ENCODE measurements around the gene NFATC1. TPM values are rescaled to one million over a fixed set of nuclear protein-coding genes. Genes with fewer than 3 reads are reported as not detected.

NFATC1 gene
- total RNA-seq, 1 donor from 2014 or later: 4.5 TPM

DNA sequence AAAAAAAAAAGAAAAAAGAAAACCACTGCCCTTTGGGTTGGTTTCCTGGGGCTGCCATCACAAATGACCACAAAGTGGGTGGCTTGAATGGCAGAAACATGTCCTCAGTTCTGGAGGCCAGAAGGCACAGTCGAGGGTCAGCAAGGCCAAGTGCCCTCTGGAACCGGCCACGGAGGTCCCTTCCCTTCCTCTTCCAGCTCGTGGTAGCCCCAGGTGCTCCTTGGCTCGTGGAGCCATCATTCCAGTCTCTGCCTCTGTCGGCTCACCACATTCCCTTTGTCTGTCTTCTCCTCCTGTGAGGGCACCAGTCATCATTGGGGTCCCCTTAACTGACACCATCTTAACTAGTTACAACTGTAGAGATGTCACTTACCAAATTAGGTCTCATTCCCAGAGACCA lies 8.5 kb upstream of the NFATC1 start:
- ATAC-seq: no peak

DNA sequence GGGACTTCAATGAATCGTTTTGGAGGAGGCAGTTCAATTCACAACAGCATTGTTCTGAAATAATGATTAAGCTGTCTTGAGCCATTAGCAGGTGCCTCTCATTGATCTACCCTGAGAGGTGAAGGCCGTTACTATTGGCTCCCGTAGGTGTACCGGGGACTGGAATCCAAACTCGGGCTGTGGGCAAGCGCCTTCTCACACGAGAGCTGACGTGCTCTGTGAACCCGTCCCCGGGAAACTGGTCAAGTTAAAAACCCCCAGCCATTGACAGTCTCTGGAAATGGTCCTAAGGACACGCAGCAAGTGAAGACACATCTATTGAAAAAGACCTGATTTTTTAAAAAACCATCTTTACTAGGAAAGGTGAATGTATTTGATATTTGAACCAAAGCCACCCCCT lies 8.1 kb upstream of the NFATC1 start:
- ATAC-seq: no peak
- DNase-seq (ENCODE audit: low spot score): peak; percentile 40

More for the DNA sequence above, 8.5 kb upstream of the NFATC1 start:
- no peak for DNase-seq (ENCODE audit: low spot score)

DNA sequence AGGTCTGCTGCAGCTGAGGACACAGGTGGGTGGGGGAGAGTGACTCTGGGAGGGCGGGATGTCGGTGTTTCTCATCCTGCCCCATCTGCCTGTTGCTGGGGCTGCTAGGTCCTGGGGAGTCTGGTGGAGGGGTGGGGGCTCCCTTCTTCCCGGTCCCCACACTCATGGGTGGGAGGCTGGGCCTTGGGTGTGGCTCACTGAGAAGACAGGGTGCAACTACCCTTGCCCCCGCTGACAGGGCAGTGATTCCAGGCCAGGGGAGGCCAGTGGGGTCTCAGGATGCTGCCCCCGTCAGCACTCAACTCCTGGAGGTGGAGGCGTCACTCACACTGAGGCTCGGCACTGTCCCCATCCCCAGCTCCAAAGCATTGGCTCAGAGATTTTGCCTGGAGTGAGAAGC lies 7.7 kb upstream of the NFATC1 start:
- ATAC-seq (no peak), DNase-seq (ENCODE audit: low spot score) (no peak)

DNA sequence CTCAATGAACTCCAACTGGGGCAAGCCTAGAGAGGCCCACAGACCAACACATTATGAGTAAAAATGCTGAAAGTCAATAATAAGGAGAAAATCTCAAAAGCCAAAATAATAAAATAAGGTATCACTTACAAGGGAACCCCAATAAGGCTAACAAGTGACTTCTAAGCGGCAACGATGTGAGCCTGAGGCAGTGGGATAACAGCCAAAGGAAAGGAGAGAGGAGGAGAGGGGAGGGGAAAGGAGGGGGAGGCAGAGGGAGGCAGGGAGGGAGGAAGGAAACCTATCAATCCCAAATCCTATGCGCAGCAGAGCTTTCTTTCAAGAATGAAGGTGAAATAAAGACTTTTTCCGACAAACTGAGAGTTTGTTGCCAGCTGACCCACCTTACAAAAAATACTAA lies 6.0 kb upstream of the NFATC1 start:
- ATAC-seq (no peak), DNase-seq (ENCODE audit: low spot score) (no peak)

GRCh38 chr18:79392226-79392625 lies 3.5 kb upstream of the NFATC1 start:
- DNase-seq (ENCODE audit: low spot score) (no peak), ATAC-seq (no peak)

DNA sequence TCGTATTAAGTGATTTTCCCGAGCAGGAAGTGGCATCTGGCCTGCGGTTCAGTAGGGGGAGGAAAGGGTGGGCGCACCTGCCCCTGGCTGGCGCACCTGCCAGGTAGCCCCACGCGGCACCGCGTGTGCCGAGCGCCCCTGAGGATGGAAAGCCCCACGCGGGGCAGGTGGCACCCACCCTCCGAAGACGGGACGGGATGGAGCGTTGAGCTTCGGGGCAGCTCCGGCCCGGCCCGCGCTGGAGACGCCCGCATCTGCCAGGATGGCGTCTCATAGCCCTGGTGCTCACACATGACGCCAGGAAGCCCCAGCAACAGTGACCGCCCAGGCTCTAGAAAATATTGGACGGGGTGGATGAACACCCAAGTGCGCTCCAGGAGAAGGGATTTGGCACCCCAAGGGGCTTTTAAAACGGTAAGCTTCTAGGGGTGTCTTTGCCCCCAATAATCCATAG lies 2.5 kb upstream of the NFATC1 start:
- DNase-seq (ENCODE audit: low spot score) (no peak), ATAC-seq (no peak)

DNA sequence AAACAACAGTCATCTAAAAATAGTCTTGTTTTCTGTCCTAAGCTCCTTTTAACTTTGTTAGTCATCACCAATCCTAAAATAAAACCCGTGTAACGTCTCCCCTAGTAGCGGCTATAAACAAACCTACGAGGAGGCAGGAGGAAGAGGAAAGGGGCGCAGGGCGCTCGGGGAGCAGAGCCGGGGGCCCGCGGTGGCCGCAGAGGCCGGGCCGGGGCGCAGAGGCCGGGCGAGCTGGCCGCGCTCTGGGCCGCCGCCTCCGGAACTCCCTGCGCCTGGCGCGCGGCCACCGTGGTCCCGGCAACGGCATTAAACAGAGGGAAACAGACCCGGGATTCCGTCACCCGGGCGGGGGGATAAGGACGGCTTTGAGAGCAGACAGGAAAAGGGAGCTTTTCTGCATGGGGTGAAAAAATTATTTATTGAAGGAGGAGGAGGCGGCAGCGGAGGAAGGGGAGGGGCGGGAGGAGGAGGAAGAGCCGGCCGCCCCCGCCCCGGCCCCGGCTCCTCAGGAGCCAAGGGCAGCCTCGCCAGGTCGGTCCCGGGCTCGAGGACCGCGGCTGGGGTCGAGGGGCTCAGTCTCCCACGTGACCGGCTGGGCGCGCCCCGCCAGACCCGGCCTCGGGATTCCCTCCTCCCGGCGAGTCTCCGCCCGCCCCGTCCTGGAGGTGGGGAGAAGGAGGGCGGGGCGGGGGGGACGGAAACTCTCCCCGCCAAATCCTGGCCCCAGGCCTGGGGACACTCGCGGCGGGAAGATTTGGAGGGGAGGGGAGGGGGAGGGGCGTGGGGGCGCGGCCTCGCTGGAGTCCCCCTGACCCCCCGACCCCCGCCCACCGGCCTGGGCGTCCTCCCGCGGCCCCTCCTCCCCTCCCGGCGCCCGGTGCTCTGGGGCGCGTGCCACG lies 1.8 kb upstream of the NFATC1 start:
- ATAC-seq (peak; percentile 73), DNase-seq (ENCODE audit: low spot score) (peak; percentile 79)

DNA sequence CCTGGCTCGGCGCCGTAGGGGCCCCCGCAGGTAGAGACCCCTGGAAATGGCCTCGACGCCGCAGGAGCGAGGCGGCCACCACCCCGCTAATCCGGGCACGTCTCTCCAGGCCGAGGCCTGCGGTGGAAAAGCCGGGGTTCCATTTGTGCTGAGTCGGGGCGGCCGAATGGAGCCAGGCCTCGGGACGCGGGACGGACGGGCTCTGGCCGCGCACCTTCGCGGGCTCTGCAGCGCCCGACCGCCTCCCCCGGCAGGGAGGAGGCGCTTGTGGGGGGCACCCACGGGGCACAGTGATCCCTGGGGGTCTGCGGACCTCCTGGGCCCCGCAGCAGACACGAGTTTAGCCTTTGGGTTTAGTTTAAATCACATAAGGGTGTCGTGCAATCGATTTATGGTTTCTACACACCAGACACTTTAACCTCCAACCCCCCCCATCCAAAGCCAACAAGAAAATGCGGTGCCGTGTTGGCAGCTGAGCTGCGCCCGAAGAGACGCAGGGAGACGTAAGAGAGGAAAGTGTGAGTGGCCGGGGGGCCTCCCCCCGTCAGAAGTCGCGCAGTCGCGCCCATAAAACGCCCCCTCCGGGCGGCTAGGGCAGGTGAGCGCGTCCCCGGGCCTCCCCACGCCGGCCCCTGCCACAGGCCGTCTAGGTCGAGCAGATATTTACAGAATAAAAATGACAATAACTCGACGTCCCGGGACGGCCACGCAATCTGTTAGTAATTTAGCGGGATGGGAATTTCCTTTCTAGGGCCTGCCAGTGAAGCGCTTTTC lies 1.0 kb upstream of the NFATC1 start:
- ATAC-seq (peak; percentile 49), DNase-seq (ENCODE audit: low spot score) (no peak)

DNA sequence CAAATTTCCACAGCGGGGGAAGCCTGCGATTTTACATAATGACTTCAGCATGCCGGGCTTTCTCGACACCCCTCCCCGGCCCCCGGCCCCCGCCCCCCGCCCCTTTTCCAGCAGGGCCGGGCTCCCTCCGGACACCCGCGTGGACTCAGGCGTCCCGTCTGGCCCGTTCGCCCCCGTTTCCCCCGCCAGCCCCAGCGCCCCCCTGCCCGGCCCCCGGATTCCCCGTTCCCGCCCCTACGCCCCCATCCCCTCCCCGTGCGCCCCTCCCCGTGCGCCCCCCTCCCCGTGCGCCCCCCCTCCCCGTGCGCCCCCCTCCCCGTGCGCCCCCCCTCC lies 456 bp upstream of the NFATC1 start:
- no peak for DNase-seq (ENCODE audit: low spot score)
- no peak for ATAC-seq

GRCh38 chr18:79396431-79397246 lies 909 bp downstream of the NFATC1 start:
- DNase-seq (ENCODE audit: low spot score): no peak

DNA sequence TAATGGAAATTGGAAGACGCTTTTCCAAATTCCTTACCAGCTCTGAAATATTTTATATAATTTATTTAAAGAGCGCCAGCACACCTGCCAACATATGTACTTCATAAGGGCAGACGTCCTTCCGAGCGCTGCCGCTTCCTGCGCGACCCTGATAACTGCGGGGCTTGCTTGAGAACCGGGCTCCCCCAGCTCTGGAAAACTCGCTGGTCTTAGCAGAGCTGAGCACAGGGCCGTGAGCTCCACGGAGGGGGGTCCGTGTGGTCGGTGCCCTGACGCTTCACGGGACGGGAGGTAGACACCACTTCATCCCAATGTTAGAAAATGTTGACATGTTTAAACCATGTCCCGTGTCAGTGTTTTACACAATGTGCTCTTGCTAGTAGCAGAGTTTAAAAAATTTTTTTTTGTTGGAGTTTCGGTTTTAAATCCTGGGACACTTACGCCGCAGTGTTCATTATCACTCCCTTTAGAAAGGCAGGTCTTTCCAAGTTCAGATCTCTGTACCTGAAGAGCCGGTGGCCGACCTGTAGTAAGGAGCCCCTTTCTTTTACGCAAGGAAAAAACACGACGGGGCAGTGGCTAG lies 1.6 kb downstream of the NFATC1 start:
- DNase-seq (ENCODE audit: low spot score) (no peak), ATAC-seq (no peak)

More at GRCh38 chr18:79396431-79397246, 909 bp downstream of the NFATC1 start:
- ATAC-seq: peak; percentile 24

- ATAC-seq (no peak), DNase-seq (ENCODE audit: low spot score) (no peak)
These were observed 2.4 kb downstream of the NFATC1 start for GRCh38 chr18:79397830-79398761.

- DNase-seq (ENCODE audit: low spot score) (no peak), ATAC-seq (peak; percentile 5)
These were observed 3.7 kb downstream of the NFATC1 start for GRCh38 chr18:79399275-79400081.

DNA sequence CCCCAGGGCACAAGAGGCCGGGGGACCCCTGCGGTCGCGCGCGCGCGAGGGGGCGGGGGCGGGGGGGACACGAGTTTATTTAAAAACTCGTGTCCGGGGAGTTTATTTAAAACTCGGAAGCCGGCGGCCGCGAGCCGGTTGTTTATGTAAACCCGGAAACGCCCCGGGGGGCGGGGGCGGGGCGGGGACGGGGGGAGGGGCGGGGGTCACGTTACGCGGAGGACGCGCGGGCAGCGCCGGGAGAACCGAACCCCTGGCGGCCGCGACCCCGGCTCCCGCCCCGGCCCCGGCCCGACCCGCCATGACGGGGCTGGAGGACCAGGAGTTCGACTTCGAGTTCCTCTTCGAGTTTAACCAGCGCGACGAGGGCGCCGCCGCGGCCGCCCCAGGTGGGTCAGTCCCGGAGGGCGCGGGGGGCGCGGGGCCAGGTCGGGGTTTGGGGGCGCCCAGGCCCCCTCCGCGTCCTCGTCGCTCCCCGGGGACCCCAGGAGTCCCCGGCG lies 4.4 kb downstream of the NFATC1 start:
- DNase-seq (ENCODE audit: low spot score): no peak
- peak; percentile 65 for ATAC-seq

DNA sequence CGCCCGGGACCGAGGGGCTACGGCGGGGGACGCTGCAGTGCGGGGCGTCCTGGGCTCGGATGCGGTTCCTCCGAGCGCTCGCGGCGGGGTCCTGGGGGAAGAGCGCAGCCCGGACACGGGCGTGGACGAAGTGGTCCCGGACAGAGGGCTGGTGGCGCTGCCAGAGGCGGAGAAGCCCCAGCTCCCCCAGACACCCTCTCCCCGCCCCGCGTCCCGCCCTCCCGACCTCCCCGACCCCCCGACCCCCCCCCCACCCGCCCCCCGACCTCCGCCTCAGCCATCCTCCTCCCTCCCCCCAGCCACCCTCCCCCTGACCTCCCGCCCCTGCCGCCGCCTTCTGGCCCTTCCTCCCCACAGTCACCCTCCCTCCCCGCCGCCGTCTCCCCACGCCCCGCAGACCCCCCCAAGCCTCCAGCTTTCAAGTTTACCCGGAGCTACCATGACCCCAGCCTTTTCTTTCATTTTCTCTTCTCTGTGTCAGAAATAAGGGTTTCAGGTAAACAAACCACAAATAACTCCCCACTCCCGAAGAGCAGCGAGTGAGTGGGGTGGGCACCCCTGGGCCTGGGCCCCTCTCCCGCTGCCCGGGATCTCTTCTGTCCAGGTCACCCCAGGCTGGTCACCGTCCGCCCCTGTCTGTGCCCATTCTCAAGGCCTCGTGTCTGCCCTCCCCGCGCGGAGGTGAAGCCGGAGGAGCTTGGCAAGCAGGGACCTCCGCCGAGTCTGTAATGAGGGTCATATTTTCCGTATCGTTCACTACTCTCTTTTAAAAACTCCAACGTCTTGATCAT lies 5.1 kb downstream of the NFATC1 start:
- DNase-seq (ENCODE audit: low spot score): no peak

DNA sequence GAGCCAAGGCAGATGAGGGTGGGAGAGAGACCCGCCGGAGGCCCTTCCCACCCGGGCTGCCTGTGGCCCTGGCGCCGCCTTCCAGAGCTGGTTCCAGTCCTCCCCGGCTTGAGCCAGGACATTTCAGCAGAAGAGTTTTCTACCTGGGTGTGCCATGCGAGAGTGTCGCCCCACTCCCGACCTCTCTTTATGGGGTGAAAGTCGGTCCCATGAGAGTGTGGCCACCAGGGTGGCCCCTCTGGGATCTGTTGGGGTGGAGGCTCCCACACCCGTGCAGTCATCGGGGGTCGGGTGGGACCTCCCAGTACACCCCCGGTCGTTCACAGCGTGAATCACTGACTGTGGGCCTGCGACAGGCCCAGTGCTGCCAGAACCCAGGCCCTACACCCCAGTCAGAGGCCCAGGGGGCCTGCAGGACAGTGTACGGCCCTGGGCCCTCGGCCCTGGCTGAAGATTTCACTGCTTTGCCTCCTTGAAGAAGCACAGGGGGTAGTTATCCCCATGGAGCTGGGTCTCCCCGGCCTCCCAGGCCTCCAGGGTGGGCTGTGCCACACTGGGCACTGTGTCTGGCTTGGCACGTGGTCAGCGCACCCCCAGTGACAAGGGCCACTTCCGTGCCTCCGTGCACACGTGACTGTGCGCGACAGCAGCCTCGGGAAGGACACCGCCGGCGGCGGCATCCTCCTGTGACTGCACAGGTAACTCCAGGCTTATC lies 5.9 kb downstream of the NFATC1 start:
- no peak for DNase-seq (ENCODE audit: low spot score)
- no peak for ATAC-seq

More for the DNA sequence above, 5.1 kb downstream of the NFATC1 start:
- no peak for ATAC-seq

DNA sequence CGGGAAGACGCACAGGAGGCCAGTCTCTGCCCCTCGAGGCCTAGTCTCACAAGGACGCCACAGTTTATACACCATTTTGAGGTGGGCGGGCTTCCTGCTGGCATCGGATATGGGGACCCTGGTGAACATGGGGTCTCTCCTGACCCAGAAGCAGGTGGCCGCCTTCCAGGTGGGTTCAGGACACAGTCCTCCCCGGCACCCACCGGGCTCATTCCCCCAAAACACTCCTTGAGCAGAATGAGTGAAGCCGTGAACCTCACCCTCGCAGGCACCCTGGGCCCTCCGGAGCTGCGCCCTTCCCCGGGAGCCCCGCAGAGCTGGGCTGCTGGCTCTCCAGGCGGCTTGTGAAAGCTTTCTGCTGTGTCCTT lies 6.5 kb downstream of the NFATC1 start:
- no peak for DNase-seq (ENCODE audit: low spot score)
- no peak for ATAC-seq
